ENCODE data around the gene CWH43. TPM values are rescaled to one million over a fixed set of nuclear protein-coding genes. Genes with fewer than 3 reads are reported as not detected.
A peak's percentile ranks its signal among the peaks of the same experiment; 100 is the strongest.

Gene CWH43
- under 1 TPM in 1 of 3 donors, not detected in 2; 0.66 TPM for total RNA-seq

DNA sequence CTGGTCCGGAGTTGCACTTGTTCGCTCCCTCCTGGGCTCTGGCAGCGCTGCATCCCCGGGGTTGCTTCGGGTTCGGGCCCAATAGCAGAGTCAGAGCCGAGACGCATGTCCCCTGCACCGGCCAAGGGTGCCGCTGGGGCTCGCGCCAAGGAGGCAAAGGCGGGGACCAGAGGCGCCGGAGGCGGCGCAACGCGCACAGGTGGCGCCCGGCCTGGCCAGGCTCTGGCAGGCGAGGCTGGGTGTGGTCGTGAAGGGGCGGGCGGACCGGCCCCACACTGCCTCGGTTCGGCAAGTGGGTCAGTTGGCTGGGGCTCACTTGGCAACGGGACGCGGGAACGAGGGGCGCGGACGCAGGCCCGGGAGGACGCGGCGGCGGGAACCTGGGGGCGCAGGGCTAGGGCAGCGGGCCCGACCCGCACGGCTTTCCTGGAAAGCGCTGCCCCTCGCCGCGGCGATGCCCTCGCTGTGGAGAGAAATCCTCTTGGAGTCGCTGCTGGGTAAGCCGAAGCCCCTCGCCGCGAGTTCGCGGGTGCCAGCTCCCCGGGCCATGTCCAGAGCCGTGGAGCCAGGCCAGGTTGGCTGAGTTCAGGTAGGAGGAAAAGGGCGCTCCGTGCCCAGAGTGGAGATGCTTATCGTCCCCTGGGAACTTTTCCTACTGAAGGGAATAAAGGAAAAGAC lies at the start of gene CWH43:
Gene CWH43, plus strand, starts transcription at position 300 of the 678 bp plus-strand sequence. Its CDS starts 155 bp downstream, at position 455.
- intact Hi-C loops (cut with DNase I; ENCODE audit: low total_unique reads): no loop called here
- no peak for DNase-seq (ENCODE audit: low spot score in 2 of 2)
- Histone ChIP-seq H3K4me3 (peak within 1 kb of the TSS in 2 of 3 donors; percentile 37 to 58), H3K9me3 (no peaks in the 10 kb centered on the region), H3K27me3 (peaks cover 2 to 36% of the 10 kb centered on the region in 2 donors), H3K27ac (no peak within 1 kb of the TSS), H3K36me3 (no peaks in the 10 kb centered on the region), H3K4me1 (no peaks in the 10 kb centered on the region)
- no peak for TF ChIP-seq POLR2A (IDR thresholded peaks at IDR 0.05)
- TF ChIP-seq POLR2AphosphoS5 (IDR thresholded peaks at IDR 0.05): no peak

DNA sequence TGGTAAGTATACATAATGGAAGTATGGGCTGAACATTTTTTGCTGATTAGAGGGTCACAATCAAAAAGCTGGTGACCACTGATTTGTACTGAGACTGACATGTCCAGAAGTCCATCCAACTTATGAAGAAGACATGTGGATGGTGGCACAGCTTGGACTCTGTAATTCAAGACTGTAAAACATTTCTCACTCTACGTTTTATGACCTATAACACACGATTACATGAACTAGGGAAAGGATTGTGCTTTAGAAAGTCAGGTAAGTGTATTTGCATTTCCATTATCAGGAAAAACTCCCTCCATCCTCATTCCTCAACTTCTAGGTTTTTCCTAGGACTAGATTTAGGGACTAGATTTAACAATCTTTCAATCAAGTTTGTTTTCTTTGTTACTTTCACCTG lies 49.0 kb upstream of the CWH43 start:
- no peak overlapping the region for H3K4me3 ChIP-seq
- no peaks in the 10 kb centered on the region for H3K4me1 ChIP-seq
- intact Hi-C loops (cut with DNase I; ENCODE audit: low total_unique reads): no loop called here

DNA sequence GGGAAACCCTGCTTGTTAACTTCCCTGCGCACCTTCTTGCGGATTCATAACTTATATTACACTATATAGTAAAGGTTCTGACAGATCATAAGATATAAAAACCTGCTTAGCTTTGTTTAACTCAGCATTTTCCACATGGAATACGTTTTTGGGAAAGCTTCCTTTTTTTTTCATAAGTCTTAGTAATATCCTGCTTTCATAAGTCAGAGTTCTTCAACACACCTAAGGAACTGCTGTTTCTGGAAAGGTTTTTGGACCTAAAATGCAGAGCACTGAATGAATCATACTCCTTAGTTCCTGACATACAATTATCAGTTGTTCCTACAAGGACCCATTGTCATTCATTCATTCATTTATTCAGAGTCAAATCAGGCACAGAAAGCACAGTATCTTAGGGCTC lies 47.2 kb upstream of the CWH43 start:
- H3K27me3 ChIP-seq: no peaks in the 10 kb centered on the region
- H3K9me3 ChIP-seq: peaks cover 5 to 6% of the 10 kb centered on the region in 2 donors
- no peak overlapping the region for H3K4me3 ChIP-seq
- H3K27ac ChIP-seq: no peak overlapping the region
- intact Hi-C loops (cut with DNase I; ENCODE audit: low total_unique reads): no loop called here
- TF ChIP-seq POLR2A (IDR thresholded peaks at IDR 0.05) (no peak), POLR2AphosphoS5 (IDR thresholded peaks at IDR 0.05) (no peak)
- TF ChIP-seq, protein P1, sequence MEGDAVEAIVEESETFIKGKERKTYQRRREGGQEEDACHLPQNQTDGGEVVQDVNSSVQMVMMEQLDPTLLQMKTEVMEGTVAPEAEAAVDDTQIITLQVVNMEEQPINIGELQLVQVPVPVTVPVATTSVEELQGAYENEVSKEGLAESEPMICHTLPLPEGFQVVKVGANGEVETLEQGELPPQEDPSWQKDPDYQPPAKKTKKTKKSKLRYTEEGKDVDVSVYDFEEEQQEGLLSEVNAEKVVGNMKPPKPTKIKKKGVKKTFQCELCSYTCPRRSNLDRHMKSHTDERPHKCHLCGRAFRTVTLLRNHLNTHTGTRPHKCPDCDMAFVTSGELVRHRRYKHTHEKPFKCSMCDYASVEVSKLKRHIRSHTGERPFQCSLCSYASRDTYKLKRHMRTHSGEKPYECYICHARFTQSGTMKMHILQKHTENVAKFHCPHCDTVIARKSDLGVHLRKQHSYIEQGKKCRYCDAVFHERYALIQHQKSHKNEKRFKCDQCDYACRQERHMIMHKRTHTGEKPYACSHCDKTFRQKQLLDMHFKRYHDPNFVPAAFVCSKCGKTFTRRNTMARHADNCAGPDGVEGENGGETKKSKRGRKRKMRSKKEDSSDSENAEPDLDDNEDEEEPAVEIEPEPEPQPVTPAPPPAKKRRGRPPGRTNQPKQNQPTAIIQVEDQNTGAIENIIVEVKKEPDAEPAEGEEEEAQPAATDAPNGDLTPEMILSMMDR (IDR thresholded peaks at IDR 0.05): no peak
- no peaks in the 10 kb centered on the region for H3K36me3 ChIP-seq
- no peaks in the 10 kb centered on the region for H3K4me1 ChIP-seq
- DNase-seq (ENCODE audit: low spot score in 2 of 2): no peak

More for the DNA sequence above, 49.0 kb upstream of the CWH43 start:
- TF ChIP-seq POLR2AphosphoS5 (IDR thresholded peaks at IDR 0.05): no peak
- TF ChIP-seq, protein P1 (IDR thresholded peaks at IDR 0.05): no peak
- TF ChIP-seq POLR2A (IDR thresholded peaks at IDR 0.05): no peak
- DNase-seq (ENCODE audit: low spot score in 2 of 2): no peak
- H3K27ac ChIP-seq: no peak overlapping the region
- no peaks in the 10 kb centered on the region for H3K27me3 ChIP-seq
- H3K9me3 ChIP-seq: peaks cover 5 to 6% of the 10 kb centered on the region in 2 donors
- H3K36me3 ChIP-seq: no peaks in the 10 kb centered on the region

DNA sequence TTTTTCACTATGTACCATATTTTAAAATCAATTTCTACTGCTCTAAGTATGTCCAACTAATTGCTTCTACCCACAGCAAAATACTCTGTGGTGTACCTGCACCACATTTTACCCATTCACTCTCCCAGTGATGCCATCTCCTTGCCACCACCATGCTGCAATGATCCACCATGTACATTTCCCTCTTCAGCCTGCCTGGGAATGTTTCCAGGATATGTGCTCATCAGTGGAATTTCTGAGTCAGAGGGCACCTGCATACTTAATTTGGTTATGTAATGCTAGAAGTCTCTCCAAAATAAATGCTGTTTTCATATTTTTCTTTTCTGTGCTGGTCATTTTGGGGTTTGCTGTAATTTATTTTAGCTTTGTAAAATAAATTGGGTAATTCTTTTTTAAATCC lies 46.3 kb upstream of the CWH43 start:
- no peaks in the 10 kb centered on the region for H3K27me3 ChIP-seq
- H3K9me3 ChIP-seq: peaks cover 5 to 6% of the 10 kb centered on the region in 2 donors
- intact Hi-C loops (cut with DNase I; ENCODE audit: low total_unique reads): no loop called here
- no peak overlapping the region for H3K4me3 ChIP-seq
- TF ChIP-seq POLR2A (IDR thresholded peaks at IDR 0.05) (no peak), POLR2AphosphoS5 (IDR thresholded peaks at IDR 0.05) (no peak)
- TF ChIP-seq, protein P1 (IDR thresholded peaks at IDR 0.05): no peak
- DNase-seq (ENCODE audit: low spot score in 2 of 2): peak in 1 of 2 donors; percentile 19
- H3K36me3 ChIP-seq: no peaks in the 10 kb centered on the region
- H3K4me1 ChIP-seq: no peaks in the 10 kb centered on the region
- H3K27ac ChIP-seq: no peak overlapping the region

DNA sequence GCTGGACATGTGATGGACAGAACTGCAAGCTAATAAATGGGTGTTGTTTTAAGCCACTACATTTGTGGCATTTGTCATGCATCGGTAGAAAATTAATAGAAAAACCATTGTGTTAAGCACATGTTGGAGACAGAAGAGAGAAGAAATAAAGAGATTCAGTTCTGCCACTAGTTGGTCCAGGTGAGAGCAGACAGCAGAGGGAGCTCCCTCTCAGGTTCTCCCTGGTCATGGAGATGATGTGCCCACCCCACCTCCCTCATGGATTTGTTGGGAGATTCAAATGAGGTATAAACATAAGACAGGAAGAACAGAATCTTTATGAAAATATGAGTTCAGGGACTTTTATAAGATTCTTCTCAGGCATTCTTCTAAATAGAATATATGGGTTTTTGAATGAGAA lies 42.7 kb upstream of the CWH43 start:
- H3K9me3 ChIP-seq: peaks cover 1 to 2% of the 10 kb centered on the region in 2 donors
- no peaks in the 10 kb centered on the region for H3K4me1 ChIP-seq
- no peak overlapping the region for H3K27ac ChIP-seq
- no peak for DNase-seq (ENCODE audit: low spot score in 2 of 2)
- TF ChIP-seq POLR2A (IDR thresholded peaks at IDR 0.05) (no peak), POLR2AphosphoS5 (IDR thresholded peaks at IDR 0.05) (no peak)
- TF ChIP-seq, protein P1 (IDR thresholded peaks at IDR 0.05): no peak
- no peaks in the 10 kb centered on the region for H3K36me3 ChIP-seq
- H3K27me3 ChIP-seq: no peaks in the 10 kb centered on the region
- intact Hi-C loops (cut with DNase I; ENCODE audit: low total_unique reads): no loop called here
- no peak overlapping the region for H3K4me3 ChIP-seq

Measured in breast epithelium (tissue), 4 donors.